Astrocyte (in vitro differentiated cells and primary cell): ENCODE measurements around the gene PLEKHG4.

Experiments
- EZH2 ChIP-seq: IDR thresholded peaks from 2 replicates; pipeline ENCODE4 v1.6.1; 2012; ENCODE audit warnings: mild to moderate bottlenecking, low read length, inconsistent platforms; ENCODE audit not compliant: insufficient read depth
- TF ChIP-seq, protein P1 (sequence below): IDR thresholded peaks from 2 replicates; pipeline ENCODE4 v1.5.1; 2011; ENCODE audit warnings: low read depth, mild to moderate bottlenecking, inconsistent platforms, low read length, moderate library complexity; ENCODE audit not compliant: insufficient read depth

GRCh38 chr16:67236563-67237395 lies 42.6 kb upstream of the PLEKHG4 start:
- TF ChIP-seq EZH2: no peak
- TF ChIP-seq, protein P1, sequence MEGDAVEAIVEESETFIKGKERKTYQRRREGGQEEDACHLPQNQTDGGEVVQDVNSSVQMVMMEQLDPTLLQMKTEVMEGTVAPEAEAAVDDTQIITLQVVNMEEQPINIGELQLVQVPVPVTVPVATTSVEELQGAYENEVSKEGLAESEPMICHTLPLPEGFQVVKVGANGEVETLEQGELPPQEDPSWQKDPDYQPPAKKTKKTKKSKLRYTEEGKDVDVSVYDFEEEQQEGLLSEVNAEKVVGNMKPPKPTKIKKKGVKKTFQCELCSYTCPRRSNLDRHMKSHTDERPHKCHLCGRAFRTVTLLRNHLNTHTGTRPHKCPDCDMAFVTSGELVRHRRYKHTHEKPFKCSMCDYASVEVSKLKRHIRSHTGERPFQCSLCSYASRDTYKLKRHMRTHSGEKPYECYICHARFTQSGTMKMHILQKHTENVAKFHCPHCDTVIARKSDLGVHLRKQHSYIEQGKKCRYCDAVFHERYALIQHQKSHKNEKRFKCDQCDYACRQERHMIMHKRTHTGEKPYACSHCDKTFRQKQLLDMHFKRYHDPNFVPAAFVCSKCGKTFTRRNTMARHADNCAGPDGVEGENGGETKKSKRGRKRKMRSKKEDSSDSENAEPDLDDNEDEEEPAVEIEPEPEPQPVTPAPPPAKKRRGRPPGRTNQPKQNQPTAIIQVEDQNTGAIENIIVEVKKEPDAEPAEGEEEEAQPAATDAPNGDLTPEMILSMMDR: no peak
